Measurements from ENCODE around the gene TMED8.
A peak's percentile ranks its signal among the peaks of the same experiment; 100 is the strongest.
"Not testable (repeated sequence)": the region's sequence is repeated elsewhere in the genome, so short reads cannot be mapped to it uniquely, and the experiment has no call there.

TMED8 gene

GRCh38 chr14:77322951-77323350 lies 53.9 kb downstream of the TMED8 start:
- DNase-seq (ENCODE audit: low read depth in 3 of 3): no peak

GRCh38 chr14:77322250-77322902 lies 54.5 kb downstream of the TMED8 start:
- no peak for DNase-seq (ENCODE audit: low read depth in 3 of 3)

GRCh38 chr14:77320238-77320935 lies 56.5 kb downstream of the TMED8 start, which contains the start of gene POMT2:
TSS of gene POMT2 (minus strand) at chr14:77320883. CDS start at chr14:77320681, 202 bp downstream.
- DNase-seq (ENCODE audit: low read depth in 3 of 3): peak; percentile 82 to 90 (median 83)

- DNase-seq (ENCODE audit: low read depth in 3 of 3): no peak
Observed at GRCh38 chr14:77319422-77319821, 57.5 kb downstream of the TMED8 start.

GRCh38 chr14:77318756-77319155 lies 58.1 kb downstream of the TMED8 start:
- not testable (repeated sequence) for DNase-seq (ENCODE audit: low read depth in 3 of 3)

GRCh38 chr14:77318006-77318553 lies 58.8 kb downstream of the TMED8 start:
- DNase-seq (ENCODE audit: low read depth in 3 of 3): no peak

GRCh38 chr14:77316872-77317301 lies 60.0 kb downstream of the TMED8 start:
- DNase-seq (ENCODE audit: low read depth in 3 of 3): no peak

- no peak for DNase-seq (ENCODE audit: low read depth in 3 of 3)
Observed at GRCh38 chr14:77316195-77316505, 60.7 kb downstream of the TMED8 start.

GRCh38 chr14:77314539-77315457 lies 62.1 kb downstream of the TMED8 start:
- DNase-seq (ENCODE audit: low read depth in 3 of 3): no peak

GRCh38 chr14:77314043-77314442 lies 62.9 kb downstream of the TMED8 start:
- no peak for DNase-seq (ENCODE audit: low read depth in 3 of 3)

- no peak for DNase-seq (ENCODE audit: low read depth in 3 of 3)
Observed at GRCh38 chr14:77313371-77313770, 63.5 kb downstream of the TMED8 start.

GRCh38 chr14:77311217-77311616 lies 65.7 kb downstream of the TMED8 start:
- no peak for DNase-seq (ENCODE audit: low read depth in 3 of 3)

- no peak for DNase-seq (ENCODE audit: low read depth in 3 of 3)
Observed at GRCh38 chr14:77310026-77310425, 66.9 kb downstream of the TMED8 start.

GRCh38 chr14:77309131-77309530 lies 67.8 kb downstream of the TMED8 start:
- no peak for DNase-seq (ENCODE audit: low read depth in 3 of 3)

- DNase-seq (ENCODE audit: low read depth in 3 of 3): no peak
Observed at GRCh38 chr14:77306851-77307496, 69.9 kb downstream of the TMED8 start.

- DNase-seq (ENCODE audit: low read depth in 3 of 3): no peak
Observed at GRCh38 chr14:77306416-77306815, 70.5 kb downstream of the TMED8 start.

GRCh38 chr14:77305696-77306095 lies 71.2 kb downstream of the TMED8 start:
- DNase-seq (ENCODE audit: low read depth in 3 of 3): no peak

- DNase-seq (ENCODE audit: low read depth in 3 of 3): peak in 2 of 3 experiments; percentile 21 to 25
Observed at GRCh38 chr14:77303417-77304156, 73.3 kb downstream of the TMED8 start.

GRCh38 chr14:77302926-77303325 lies 74.0 kb downstream of the TMED8 start:
- DNase-seq (ENCODE audit: low read depth in 3 of 3): peak in 2 of 3 experiments; percentile 25 to 29

- DNase-seq (ENCODE audit: low read depth in 3 of 3): peak in 2 of 3 experiments; percentile 18 to 57
Observed at GRCh38 chr14:77301103-77301502, 75.8 kb downstream of the TMED8 start.

GRCh38 chr14:77299771-77300170 lies 77.1 kb downstream of the TMED8 start:
- no peak for DNase-seq (ENCODE audit: low read depth in 3 of 3)

Data from stimulated activated CD4-positive, alpha-beta T cell treated with anti-CD3 and anti-CD28 coated beads, TNF-alpha, amount 100 ng/mL, for 24 hours (primary cell).